Measurements from ENCODE around the gene PHF21A. TPM values are rescaled to one million over a fixed set of nuclear protein-coding genes. Genes with fewer than 3 reads are reported as not detected.

Gene PHF21A
- total and polyA plus RNA-seq, 2 donors (not counting 3 experiments of a cell fraction or from before 2014, with no cell fraction given): 14.1 to 30.5 TPM

DNA sequence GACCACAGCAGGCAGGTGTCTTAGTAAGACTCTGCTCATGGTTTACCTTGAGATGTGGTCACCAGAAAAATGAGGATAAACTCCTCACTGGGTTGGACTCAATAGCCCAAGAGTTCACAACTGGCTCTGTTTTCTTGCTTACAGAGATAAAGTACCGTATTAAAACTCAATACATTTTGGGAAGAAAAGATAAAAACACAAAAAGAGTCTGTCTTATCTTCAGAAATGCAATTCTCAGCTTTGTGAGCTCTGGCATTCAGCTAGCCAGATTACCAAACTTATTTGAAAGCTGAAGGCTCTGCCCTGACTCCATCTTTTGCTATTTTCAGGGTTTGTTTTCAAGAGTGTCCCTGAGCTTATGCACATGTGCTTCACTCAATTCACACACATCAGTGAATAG is 75.4 kb downstream of the PHF21A start:
- H3K4me2 ChIP-seq (ENCODE audit: insufficient read depth, low read length): no peak overlapping the region
- dilution Hi-C loops (cut with MboI; ENCODE audit: extremely low pct_ligation_motif_present, low sequenced_read_pairs): no loop called here
- ChIA-PET CTCF (interaction anchor here (1.4 kb wide), 1 partner anchor 80 kb away, joined by 4 read pairs; no protein-coding TSS in a partner anchor), POLR2A (no interaction called here)
- H3K27ac ChIP-seq (ENCODE audit: insufficient read depth, low read depth, low read length): no peak overlapping the region
- no peak overlapping the region for H2AFZ ChIP-seq (ENCODE audit: low read depth, low read length)
- H3K9me3 ChIP-seq (replicated peaks; ENCODE audit: control insufficient read depth, insufficient read depth, low read length): no peaks in the 10 kb centered on the region
- no peak for DNase-seq (ENCODE audit: low read depth, low spot score)
- H3K9me1 ChIP-seq (replicated peaks; ENCODE audit: control insufficient read depth, extremely low read depth, insufficient read depth, low read length): no peaks in the 10 kb centered on the region
- no peak for FAIRE-seq
- no peaks in the 10 kb centered on the region for H3K36me3 ChIP-seq (ENCODE audit: control insufficient read depth in 2 of 2, extremely low read depth in 1 of 2, insufficient read depth in 2 of 2, low read length in 2 of 2)
- intact Hi-C loops (cut with micrococcal nuclease): no loop called here
- H3K9ac ChIP-seq (replicated peaks; ENCODE audit: extremely low read depth, insufficient read depth, low read length): no peak overlapping the region
- no peak overlapping the region for H3K4me3 ChIP-seq (replicated peaks in 1 of 3; ENCODE audit: insufficient read depth in 1 of 3, low read depth in 1 of 3, low read length in 3 of 3)
- no peaks in the 10 kb centered on the region for H3K79me2 ChIP-seq (ENCODE audit: control insufficient read depth, insufficient read depth, low read length)
- no peaks in the 10 kb centered on the region for H3K27me3 ChIP-seq (ENCODE audit: control insufficient read depth in 2 of 2, insufficient read depth in 2 of 2, low read length in 2 of 2)
- no TSS peak for BruUV-seq (replicated peaks)
- H3K4me1 ChIP-seq (ENCODE audit: control insufficient read depth, extremely low read depth, insufficient read depth, low read length): no peaks in the 10 kb centered on the region
- no peaks in the 10 kb centered on the region for H4K20me1 ChIP-seq (replicated peaks; ENCODE audit: control insufficient read depth, extremely low read depth, insufficient read depth, low read length)
- TF ChIP-seq POLR2AphosphoS5 (IDR thresholded peaks at IDR 0.05; ENCODE audit: insufficient read depth, low read depth, low read length): no peak
- no peak for TF ChIP-seq EZH2 (IDR thresholded peaks at IDR 0.05; ENCODE audit: borderline replicate concordance, low read depth, low read length, severe bottlenecking)
- TF ChIP-seq, protein P1, sequence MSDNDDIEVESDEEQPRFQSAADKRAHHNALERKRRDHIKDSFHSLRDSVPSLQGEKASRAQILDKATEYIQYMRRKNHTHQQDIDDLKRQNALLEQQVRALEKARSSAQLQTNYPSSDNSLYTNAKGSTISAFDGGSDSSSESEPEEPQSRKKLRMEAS (IDR thresholded peaks at IDR 0.05; ENCODE audit: insufficient read depth, insufficient read length): no peak
- TF ChIP-seq FOS (IDR thresholded peaks at IDR 0.05; ENCODE audit: borderline replicate concordance, insufficient read depth, low read length): no peak
- TF ChIP-seq JUN (IDR thresholded peaks at IDR 0.05; ENCODE audit: borderline replicate concordance, insufficient read depth, insufficient read length, low read depth): no peak
- no peak for TF ChIP-seq POLR2A (IDR thresholded peaks at IDR 0.05; ENCODE audit: low read depth, low read length)
- TF ChIP-seq MYC (IDR thresholded peaks at IDR 0.05; ENCODE audit: low read depth, low read length): no peak
- no peak for TF ChIP-seq GATA2 (IDR thresholded peaks at IDR 0.05; ENCODE audit: insufficient read depth, insufficient read length, low read depth, low read length)
- TF ChIP-seq, protein P2, sequence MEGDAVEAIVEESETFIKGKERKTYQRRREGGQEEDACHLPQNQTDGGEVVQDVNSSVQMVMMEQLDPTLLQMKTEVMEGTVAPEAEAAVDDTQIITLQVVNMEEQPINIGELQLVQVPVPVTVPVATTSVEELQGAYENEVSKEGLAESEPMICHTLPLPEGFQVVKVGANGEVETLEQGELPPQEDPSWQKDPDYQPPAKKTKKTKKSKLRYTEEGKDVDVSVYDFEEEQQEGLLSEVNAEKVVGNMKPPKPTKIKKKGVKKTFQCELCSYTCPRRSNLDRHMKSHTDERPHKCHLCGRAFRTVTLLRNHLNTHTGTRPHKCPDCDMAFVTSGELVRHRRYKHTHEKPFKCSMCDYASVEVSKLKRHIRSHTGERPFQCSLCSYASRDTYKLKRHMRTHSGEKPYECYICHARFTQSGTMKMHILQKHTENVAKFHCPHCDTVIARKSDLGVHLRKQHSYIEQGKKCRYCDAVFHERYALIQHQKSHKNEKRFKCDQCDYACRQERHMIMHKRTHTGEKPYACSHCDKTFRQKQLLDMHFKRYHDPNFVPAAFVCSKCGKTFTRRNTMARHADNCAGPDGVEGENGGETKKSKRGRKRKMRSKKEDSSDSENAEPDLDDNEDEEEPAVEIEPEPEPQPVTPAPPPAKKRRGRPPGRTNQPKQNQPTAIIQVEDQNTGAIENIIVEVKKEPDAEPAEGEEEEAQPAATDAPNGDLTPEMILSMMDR (IDR thresholded peaks at IDR 0.05; ENCODE audit: extremely low read depth in 1 of 2, insufficient read depth in 1 of 2, low read depth in 1 of 2, low read length in 2 of 2): no peak

Data from endothelial cell of umbilical vein (primary cell).